Stimulated activated naive CD8-positive, alpha-beta T cell treated with anti-CD3 and anti-CD28 coated beads, Interleukin-15, amount 100 ng/mL, for 72 hours (primary cell): ENCODE data around the gene JAKMIP1.
"Not testable (repeated sequence)": the region's sequence is repeated elsewhere in the genome, so short reads cannot be mapped to it uniquely, and the experiment has no call there.

Experiments used
- ATAC-seq: fragments of 150-1000 bp; cut with Tn5 transposase; 2 replicates; pipeline ENCODE4 v1.10.0; 2021; ENCODE audit warnings: mild to moderate bottlenecking, moderate library complexity
- DNase-seq, 2 donors: peaks; one replicate each; pipeline ENCODE4 v3.0.0; 2021 to 2022
- H3K27ac Mint-ChIP-seq, 2 donors: one replicate each; pipeline ENCODE4 v1.8.0; 2022; ENCODE audit warnings: mild to moderate bottlenecking in 2 of 2, mixed read lengths in 2 of 2, moderate library complexity in 2 of 2
- H3K27me3 Mint-ChIP-seq: one replicate; pipeline ENCODE4 v1.8.0; 2022; ENCODE audit warnings: mixed read lengths
- H3K4me1 Mint-ChIP-seq: one replicate; pipeline ENCODE4 v1.8.0; 2022; ENCODE audit warnings: mild to moderate bottlenecking, mixed read lengths
- H3K4me3 Mint-ChIP-seq, 2 donors: one replicate each; pipeline ENCODE4 v1.8.0; 2022; ENCODE audit warnings: mild to moderate bottlenecking in 2 of 2, mixed read lengths in 2 of 2, moderate library complexity in 1 of 2
- H3K9me3 Mint-ChIP-seq, 2 donors: one replicate each; pipeline ENCODE4 v1.8.0; 2022; ENCODE audit warnings: mixed read lengths in 2 of 2

JAKMIP1 gene

DNA sequence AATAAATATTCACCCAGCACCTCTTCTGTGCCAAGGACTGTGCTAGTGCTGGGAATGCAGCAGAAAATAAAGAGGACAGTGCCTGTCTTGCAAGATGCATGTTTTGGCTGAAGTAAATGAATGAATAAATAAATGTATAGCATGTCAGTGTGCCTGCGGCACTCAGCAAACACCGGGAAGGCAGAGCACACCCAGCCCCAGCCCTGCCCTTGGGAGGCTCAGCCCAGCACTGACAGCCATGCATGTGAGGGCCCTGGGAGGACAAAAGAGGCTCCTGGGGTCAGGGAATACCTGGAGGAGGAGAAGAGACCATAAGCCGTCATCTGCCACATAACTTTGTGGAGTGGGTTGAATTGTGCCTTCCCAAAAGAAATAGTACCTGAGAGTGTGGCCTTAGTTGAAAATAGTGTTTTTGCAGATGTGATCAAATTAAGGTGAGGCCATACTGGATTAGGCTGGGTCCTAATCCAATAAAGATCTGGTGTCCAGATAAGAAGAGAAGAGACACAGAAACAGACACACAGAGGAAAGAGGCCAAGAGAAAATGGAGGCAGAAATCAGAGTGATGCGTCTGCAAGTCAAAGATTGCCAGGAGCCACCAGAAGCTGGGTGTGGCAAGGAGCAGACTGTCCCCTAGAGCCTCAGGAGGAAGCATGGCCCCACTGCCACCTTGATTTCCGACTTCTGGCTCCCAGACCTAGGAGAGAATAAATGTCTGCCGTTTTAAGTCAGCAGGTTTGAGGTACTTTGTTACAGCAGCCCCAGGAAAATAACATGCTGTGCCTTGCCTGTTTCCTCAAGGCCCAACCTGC lies 198.5 kb downstream of the JAKMIP1 start:
- ATAC-seq: no peak
- H3K27ac Mint-ChIP-seq: no peak overlapping the region
- H3K4me1 Mint-ChIP-seq: no peaks in the 10 kb centered on the region
- H3K9me3 Mint-ChIP-seq: no peaks in the 10 kb centered on the region
- peaks cover 9% of the 10 kb centered on the region for H3K27me3 Mint-ChIP-seq
- H3K4me3 Mint-ChIP-seq: no peak overlapping the region
- no peak for DNase-seq

DNA sequence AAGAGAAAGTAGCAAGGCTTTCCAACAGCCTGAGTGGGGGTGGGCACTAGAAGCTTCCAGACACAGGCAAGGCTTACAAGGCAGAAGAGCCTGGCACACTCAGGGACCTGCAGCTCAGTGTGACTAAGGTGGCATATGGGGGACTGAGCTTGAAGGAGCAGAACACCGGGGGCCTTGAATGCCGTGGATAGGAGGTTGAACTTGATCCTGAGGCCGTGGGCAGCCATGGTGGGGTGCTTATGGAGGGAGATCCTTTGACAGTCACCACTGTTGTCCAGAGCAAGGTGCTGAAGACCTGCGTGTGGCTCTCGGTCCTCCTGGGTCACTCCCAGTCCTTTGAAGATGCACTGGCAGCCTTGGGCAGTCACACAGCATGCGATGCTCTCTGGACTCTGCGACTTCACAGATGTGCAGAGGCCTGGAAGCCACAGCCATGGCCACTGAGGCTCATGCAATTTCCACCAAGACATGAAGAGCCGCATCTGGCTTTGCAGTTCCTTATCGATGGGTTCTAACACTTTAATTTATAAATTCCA lies 200.5 kb downstream of the JAKMIP1 start:
- H3K27ac Mint-ChIP-seq: no peak overlapping the region
- no peaks in the 10 kb centered on the region for H3K9me3 Mint-ChIP-seq
- peaks cover 6% of the 10 kb centered on the region for H3K4me1 Mint-ChIP-seq
- ATAC-seq (no peak), DNase-seq (no peak)
- no peak overlapping the region for H3K4me3 Mint-ChIP-seq
- H3K27me3 Mint-ChIP-seq: peaks cover 23% of the 10 kb centered on the region

- Mint-ChIP-seq H3K9me3 (no peaks in the 10 kb centered on the region), H3K27ac (no peak overlapping the region), H3K4me3 (no peak overlapping the region), H3K4me1 (peaks cover 6% of the 10 kb centered on the region), H3K27me3 (peaks cover 23% of the 10 kb centered on the region)
- no peak for DNase-seq
- ATAC-seq: no peak
Observed at GRCh38 chr4:5999356-5999755, 201.0 kb downstream of the JAKMIP1 start.

DNA sequence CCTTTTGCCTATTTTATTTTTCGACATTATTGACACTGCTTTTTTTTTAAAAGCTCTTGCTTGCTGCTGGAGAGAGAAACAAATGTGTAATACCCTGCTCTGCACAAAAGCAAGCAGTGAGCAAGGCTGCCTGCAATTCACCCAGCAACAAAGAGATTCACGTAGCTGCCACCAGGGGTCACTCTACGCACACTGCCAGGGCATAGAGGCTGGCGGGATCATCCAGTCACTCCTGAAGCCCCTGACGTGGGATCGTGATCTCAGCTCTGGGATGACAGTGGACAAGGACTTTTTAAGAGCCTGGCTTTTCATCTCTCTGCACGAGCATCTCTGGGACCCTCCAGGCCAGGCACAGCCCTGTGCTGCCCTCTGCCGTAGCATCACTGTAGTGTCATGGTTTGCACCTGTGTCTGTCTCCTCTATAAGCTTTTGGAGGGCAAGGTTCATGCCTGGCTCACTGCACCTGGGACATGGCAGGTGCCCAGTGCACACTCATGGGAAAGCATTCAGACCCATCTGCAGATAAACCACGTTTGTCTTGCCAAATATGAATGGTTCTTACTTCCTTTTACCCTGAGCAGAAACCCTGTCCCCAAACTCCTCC lies 201.9 kb downstream of the JAKMIP1 start:
- DNase-seq (peak; percentile 30 to 53), ATAC-seq (peak; percentile 71)
- Mint-ChIP-seq H3K4me1 (peaks cover 6% of the 10 kb centered on the region), H3K9me3 (no peaks in the 10 kb centered on the region), H3K27ac (no peak overlapping the region), H3K4me3 (no peak overlapping the region), H3K27me3 (peaks cover 23% of the 10 kb centered on the region)

DNA sequence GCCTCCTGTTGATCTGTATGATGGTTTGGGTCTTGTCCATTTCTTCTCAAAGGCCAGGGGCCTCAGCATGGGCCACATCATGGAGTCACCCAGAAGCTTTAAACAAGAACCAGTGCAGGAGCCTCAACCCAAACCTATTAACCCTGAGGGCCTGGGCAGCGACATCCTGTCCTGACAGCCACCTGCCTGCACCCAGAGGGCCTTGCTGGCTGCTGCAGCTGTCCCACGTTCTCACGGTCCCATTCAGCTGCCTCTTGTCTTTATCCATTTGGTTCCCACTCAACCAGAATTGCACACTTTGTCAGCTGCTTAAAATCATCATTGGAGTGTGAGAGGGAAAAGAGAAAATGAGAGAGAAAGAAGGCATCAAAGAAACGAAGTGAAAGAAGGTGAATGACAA lies 203.7 kb downstream of the JAKMIP1 start:
- DNase-seq (no peak), ATAC-seq (no peak)
- H3K4me3 Mint-ChIP-seq: no peak overlapping the region
- H3K27ac Mint-ChIP-seq: no peak overlapping the region
- no peaks in the 10 kb centered on the region for H3K9me3 Mint-ChIP-seq
- peaks cover 6% of the 10 kb centered on the region for H3K4me1 Mint-ChIP-seq
- peaks cover 23% of the 10 kb centered on the region for H3K27me3 Mint-ChIP-seq

DNA sequence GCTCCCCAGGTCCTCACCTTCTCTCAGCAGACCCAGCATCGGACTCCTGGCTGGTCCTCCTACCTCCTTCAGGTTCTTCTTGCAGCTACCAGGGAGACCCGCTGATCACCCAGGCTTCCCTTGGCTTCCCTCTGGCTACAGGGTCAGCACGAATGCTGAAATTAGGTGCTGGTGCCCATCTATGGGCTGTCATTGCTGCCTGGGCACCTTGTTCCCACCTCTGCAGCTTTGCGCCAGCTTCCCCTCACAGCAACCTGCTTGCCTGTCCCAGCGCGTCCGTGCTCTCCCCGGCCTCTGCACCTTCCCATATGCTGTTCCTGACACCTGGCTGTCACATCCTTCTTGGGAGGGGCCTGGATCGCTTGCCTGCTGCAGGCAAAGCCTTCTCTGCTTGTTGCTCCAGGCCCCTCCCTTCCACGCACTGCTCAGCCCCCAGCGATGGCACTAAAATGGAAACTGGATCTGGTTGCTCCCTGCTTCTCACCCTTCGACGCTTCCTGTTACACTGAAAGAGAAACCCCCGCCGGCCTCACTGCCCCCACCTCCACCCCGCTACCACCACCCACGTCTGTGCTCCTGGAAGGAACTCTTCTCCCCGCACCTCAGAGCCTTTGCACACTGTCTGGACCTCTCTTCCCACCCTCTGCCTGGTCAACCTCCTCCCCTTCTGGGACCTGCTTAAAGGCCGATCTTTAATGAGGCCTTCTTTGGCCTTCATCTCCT lies 204.3 kb downstream of the JAKMIP1 start:
- H3K27me3 Mint-ChIP-seq: peaks cover 23% of the 10 kb centered on the region
- H3K27ac Mint-ChIP-seq: no peak overlapping the region
- H3K4me3 Mint-ChIP-seq: no peak overlapping the region
- peaks cover 6% of the 10 kb centered on the region for H3K4me1 Mint-ChIP-seq
- ATAC-seq (peak; percentile 45), DNase-seq (no peak)
- H3K9me3 Mint-ChIP-seq: no peaks in the 10 kb centered on the region

GRCh38 chr4:5993876-5994811 lies 206.2 kb downstream of the JAKMIP1 start:
- no peak for DNase-seq
- Mint-ChIP-seq H3K27me3 (peaks cover 24% of the 10 kb centered on the region), H3K4me3 (no peak overlapping the region), H3K4me1 (peaks cover 6% of the 10 kb centered on the region), H3K9me3 (no peaks in the 10 kb centered on the region), H3K27ac (peak overlapping the region in 1 of 2 donors; percentile 57)
- no peak for ATAC-seq

DNA sequence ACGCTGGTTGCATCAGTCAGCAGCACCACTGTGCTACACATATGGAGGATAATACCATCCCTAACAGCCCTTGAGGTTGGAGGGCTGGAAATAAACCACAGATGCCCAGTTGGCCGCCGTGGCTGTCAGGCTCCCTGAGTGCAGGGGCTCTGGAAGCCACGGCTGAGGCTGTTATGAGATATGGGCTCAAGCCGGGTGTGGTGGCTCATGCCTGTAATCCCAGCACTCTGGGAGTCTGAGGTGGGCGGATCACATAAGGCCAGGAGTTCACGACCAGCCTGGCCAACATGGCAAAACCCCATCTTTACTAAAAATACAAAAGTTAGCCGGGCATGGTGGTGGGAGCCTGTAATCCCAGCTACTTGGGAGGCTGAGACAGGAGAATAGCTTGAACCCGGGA lies 207.0 kb downstream of the JAKMIP1 start:
- not testable (repeated sequence) for H3K4me3 Mint-ChIP-seq, H3K4me1 Mint-ChIP-seq, ATAC-seq, DNase-seq, H3K9me3 Mint-ChIP-seq, H3K27ac Mint-ChIP-seq
- peaks cover 24% of the 10 kb centered on the region for H3K27me3 Mint-ChIP-seq

DNA sequence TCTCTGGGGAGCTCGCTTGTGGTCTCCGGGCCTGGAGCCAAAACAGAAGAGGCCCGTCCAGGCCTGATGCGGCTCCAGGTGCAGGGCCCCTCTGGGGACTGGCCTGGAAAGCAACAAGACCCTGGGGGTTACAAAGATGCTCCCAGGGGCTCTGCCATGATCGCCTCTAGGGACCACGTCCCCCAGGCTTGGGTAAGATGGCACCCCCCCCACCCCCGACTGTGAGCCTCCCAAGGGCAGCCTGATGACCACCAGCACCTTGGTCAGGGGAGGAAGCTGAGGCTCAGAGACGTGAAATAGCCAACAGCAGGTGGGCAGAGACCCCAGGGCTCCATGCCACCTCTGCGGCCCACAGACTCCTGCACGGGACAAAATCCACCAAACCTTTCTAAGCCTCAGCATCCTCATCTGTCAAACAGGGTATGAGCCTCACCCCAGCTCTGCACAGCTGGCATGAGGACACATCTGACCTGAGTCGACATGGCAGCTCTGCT lies 207.5 kb downstream of the JAKMIP1 start:
- Mint-ChIP-seq H3K27ac (no peak overlapping the region), H3K9me3 (no peaks in the 10 kb centered on the region), H3K27me3 (peaks cover 24% of the 10 kb centered on the region), H3K4me1 (peaks cover 6% of the 10 kb centered on the region), H3K4me3 (no peak overlapping the region)
- ATAC-seq: no peak
- DNase-seq: no peak

GRCh38 chr4:5992171-5992827 lies 208.1 kb downstream of the JAKMIP1 start:
- H3K27me3 Mint-ChIP-seq: peaks cover 24% of the 10 kb centered on the region
- H3K4me3 Mint-ChIP-seq: no peak overlapping the region
- DNase-seq: no peak
- peaks cover 6% of the 10 kb centered on the region for H3K4me1 Mint-ChIP-seq
- ATAC-seq: no peak
- peak overlapping the region in 1 of 2 donors; percentile 43 for H3K27ac Mint-ChIP-seq
- no peaks in the 10 kb centered on the region for H3K9me3 Mint-ChIP-seq

DNA sequence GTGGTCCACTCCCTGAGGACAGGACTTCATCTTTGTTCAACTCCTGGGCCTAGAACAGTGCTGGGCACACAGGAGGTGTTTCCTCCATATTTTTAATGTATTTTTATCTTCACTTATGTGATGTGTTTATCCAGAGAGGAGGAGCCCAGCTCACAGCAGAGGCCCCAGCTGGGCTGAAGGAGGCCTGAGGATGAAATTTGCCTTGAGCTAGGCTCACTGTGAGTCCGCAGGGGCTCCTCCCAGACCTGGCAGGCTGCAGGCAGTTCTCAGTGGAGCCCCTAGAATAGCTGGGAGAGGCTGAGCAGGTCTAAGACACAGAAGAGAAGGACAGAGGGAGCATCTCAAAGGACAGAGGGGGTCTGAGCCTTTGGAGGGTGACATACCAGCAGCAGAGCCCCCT lies 208.9 kb downstream of the JAKMIP1 start:
- peak overlapping the region in 1 of 2 donors; percentile 3 for H3K27ac Mint-ChIP-seq
- H3K4me3 Mint-ChIP-seq: no peak overlapping the region
- peaks cover 6% of the 10 kb centered on the region for H3K4me1 Mint-ChIP-seq
- DNase-seq (no peak), ATAC-seq (no peak)
- H3K9me3 Mint-ChIP-seq: no peaks in the 10 kb centered on the region
- H3K27me3 Mint-ChIP-seq: peaks cover 19% of the 10 kb centered on the region

DNA sequence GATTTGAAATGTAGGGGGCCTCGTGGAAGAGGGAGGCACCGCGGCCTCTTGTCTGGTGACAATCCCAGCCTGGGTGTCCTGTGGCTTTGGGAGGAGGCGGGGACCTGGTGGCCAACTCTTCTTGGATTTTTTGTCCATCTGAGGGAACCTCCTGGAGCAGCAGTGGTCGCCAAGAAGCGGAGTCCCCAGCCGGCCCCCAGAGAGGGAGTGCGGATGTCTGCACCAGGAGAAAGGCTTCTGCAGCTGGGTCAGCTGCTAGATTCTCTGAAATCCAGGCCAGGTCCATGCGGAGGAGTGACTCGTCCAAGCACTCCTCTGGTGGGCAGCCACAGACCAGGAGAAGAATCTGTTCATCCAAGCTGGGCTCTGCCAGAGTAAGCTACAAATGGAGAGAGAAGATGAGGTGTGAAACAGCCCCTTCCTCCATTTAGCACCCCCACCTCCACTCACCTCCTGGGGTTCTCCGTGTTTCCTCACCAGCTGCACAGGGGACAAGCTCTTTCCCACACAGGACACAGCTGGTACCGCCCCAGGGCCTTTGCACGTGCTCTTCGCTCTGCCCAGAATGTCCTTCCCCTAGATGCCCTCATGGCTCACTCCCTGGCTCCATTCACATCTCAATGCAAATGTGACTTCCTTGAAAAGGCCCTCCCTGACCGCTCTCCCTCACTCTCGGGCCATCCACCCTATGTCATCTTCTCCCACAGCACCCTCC lies 209.7 kb downstream of the JAKMIP1 start:
- no peaks in the 10 kb centered on the region for H3K4me1 Mint-ChIP-seq
- H3K27me3 Mint-ChIP-seq: peaks cover 12% of the 10 kb centered on the region
- H3K4me3 Mint-ChIP-seq: no peak overlapping the region
- DNase-seq (no peak), ATAC-seq (no peak)
- H3K27ac Mint-ChIP-seq: peak overlapping the region in 1 of 2 donors; percentile 3
- H3K9me3 Mint-ChIP-seq: no peaks in the 10 kb centered on the region

DNA sequence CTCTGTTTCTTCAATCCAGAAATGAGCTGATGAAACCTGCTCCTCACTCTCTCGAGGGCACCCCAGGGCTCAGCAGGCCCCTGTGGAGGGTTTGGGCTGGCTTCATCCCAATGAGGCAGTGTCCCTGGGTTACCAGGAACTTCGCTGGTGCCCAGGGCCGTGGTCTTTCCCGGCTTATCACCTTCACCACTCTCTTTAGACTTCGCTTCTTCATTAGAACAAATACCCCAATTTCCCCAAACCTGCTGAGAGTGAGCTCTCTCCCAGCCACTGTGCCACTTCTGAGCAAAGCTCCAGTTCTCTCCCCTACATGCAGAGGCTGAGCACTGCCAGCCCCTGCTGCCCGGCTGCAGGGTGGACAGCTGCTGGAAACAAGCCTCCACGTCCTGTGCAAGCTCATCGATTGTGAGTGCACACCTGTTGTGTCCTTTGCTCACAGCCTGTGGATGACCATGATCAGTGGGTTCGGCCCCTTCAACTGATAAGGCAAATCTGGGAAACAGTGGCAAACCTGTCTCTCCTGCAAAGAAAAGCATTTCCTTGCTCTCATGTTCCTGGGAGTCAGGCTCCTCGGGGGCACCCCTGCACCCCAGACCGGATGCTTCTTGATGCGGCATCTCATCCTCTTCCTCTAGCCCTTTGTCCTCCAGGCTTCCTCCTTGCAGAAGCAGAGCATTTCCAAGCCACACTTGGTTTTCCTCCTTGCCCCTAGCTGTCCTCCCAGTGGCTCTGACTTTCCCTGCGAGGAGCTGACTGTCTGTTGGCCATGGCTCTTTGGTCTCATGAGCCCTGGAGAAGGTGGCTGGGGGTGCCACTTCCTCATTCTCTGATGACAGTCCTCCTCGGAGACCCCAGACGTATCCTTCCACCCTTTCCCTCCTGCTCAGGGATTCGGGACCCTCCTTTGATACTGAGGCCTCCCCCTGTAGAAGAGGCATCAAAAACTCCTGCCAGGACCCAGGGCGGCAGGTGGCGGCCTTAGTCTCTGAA lies 210.8 kb downstream of the JAKMIP1 start:
- Mint-ChIP-seq H3K27me3 (peaks cover 6% of the 10 kb centered on the region), H3K27ac (no peak overlapping the region), H3K4me3 (no peak overlapping the region), H3K4me1 (no peaks in the 10 kb centered on the region), H3K9me3 (peaks cover 6 to 7% of the 10 kb centered on the region in 2 donors)
- DNase-seq (no peak), ATAC-seq (no peak)
